GM21717 (cell line): Measurements from ENCODE around the gene CPLANE1.
A peak's percentile ranks its signal among the peaks of the same experiment; 100 is the strongest.
"Not testable (repeated sequence)": the region's sequence is repeated elsewhere in the genome, so short reads cannot be mapped to it uniquely, and the experiment has no call there.

ENCODE experiments used
- ATAC-seq: cut with Tn5 transposase; IDR thresholded peaks from one replicate; pipeline ENCODE4 v1.9.1; 2021; ENCODE audit warnings: mild to moderate bottlenecking, moderate library complexity; ENCODE audit not compliant: unreplicated experiment

Gene CPLANE1

DNA sequence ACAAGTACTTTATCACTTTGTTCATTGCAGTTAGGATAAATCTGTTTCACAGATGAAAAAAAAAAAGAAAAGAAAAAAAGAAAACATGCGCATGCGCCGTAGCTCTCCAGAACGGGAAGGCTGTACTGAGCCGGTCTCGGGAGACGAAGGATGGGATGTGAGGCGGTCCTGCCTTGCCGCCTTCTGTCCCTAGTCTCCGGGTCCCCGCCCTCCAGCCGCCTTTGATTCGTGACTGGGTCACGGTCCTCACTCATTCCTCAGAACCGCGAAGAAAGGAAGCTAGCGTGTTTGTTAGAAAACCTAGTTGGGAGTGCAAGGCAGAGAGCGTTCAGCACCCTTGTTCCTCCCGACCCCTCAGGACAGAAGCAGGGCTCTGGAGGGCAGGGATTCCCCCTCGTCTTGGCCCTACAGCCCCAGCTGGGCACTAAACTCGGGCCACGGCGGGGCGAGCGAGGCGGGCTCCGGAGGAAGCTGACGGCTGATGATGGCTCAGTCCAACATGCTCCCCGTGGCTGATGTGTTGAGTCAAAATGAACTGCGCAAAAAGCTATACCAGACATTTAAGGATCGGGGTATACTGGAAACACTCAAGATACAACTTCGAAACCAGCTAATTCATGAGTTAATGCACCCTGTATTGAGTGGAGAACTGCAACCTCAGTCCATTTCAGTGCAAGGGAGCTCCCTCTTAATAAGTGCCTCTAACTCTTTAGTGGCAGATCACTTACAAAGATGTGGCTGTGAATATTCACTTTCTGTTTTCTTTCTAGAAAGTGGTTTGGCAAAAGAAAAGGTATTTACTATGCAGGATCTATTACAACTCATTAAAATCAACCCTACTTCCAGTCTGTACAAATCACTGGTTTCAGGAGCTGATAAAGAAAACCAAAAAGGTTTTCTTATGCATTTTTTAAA lies 40.0 kb downstream of the CPLANE1 start:
- ATAC-seq = no peak

DNA sequence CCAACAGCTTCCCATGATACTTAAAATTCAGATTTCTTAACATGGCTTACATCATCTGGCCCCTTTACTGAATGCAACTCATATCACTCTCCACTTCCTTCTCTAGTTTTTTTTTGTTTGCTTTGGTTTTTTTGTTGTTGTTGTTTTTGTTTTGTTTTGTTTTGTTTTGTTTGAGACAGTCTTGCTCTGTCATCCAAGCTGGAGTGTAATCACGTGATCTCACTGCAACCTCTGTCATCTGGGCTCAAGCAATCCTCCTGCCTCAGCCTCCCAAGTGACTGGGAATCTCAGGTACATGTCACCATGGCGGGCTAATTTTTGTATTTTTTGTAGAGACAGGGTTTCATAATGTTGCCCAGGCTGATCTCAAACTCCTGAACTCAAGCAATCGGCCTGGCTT lies 41.4 kb downstream of the CPLANE1 start:
- ATAC-seq = no peak

DNA sequence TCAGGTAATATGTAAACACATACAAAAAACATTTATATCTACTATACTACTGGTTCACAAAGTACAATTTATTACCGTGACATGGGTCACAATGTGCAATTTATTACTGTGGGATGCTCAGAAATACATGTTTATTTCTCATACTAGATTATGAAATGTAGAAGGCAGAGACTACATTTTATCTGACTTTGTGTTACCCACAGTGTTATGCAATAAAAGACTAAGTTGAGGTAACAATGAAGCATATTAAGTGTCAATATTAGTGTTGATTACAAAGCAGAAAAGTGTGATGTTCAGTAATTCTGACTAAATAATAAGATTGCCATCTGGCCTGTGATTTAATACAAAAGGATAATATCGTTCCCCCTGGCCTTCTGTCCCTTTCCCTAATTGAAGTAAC lies 42.4 kb downstream of the CPLANE1 start:
- ATAC-seq = no peak

DNA sequence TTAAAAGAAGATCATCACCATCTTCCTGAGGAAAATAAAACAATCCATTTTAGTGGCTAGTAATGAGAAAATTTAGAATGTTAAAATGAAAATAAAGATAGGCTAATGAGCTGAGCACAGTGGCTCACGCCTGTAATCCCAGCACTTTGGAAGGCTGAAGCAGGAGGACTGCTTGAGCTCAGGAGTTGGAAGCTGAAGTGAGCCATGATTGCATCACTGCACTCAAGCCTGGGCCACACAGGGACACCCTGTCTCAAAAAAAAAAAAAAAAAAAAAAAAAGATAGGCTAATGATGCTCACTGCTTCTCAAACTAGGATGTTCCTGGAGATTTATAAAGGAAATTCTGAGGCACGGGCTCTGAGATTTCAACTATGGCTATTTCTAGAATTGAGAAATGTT lies 50.3 kb downstream of the CPLANE1 start:
- ATAC-seq = no peak

DNA sequence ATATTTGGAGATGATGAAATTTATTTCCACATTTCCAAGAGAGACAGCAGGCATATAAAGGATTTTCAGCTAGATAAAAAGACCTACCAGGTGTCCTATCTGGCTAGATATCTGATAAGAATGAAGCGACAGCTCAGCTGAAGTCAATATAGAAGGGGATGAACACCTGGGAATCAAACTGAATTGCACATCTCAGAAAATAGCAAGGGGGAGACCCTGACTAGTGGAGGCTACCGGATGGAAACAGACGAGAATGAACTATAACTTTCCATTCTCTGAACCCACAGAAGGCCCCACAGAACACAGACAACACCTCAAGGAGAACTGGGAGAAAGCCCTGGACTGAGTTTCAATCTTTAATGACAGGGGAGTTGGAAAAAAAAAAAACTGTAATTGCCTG lies 51.1 kb downstream of the CPLANE1 start:
- ATAC-seq = no peak

DNA sequence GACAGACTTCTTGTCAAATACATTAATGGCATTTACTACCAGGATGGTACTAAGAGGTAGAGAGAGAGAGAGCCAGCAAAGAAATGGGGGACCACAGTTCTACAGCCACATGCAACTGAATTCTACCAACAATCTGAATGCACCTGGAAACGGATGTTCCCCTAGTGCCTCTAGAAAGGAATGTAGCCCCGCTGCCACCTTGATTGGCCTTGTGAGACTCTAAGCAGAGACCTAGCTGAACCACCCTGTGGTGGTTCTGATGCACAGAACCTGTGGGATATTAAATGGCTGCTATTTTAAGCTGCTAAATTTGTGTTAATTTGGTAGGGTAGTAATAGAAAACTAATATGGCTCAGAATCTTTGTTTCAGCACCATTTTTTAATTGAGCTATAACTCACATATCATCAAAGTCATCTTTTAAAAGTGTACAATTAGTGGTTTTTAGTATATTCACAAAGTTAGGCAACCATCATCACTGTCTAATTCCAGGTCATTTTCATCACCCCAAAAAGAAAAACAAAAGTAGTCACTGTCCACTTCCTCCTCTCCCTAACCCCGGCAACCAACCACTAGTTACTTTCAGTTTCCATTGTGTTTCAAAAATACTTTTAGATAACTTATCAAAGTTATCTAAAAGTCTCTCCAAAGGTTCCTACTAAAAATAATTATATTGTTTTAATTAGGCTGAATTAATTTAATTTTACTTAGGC lies 51.7 kb downstream of the CPLANE1 start:
- ATAC-seq = peak; percentile 82

DNA sequence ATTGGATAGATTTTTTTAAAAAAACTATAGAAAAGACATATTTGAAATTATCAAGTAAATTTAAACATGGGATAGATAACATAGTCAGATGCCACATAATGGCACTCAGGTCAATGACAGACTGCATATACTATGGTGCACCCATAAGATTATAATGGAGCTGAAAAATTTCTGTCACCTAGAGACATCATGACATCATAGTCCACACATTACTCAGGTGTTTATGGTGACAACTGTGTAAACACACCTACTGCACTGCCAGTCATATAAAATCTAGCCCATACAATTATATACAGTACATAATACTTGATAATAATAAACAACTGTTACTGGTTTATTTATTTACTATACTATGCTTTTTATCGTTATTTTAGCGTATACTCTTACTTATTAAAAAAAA lies 58.6 kb downstream of the CPLANE1 start:
- no peak for ATAC-seq

DNA sequence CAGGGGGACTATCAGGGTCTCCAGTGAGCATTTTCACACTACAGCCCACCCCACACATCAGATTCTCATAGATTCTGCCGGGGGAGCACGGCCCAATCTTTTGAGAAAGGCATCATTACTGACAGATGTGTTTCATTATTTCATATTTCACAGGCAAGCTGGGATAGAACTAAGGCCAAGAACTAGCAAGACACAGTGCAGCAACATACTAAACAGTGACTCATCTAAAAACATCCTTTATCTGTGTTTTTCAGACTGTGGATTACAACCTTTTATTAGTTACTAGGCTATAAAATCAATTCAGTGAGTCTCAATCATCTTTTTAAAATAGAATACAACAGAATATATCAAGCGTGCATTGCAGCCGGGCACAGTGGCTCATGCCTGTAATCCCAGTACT lies 59.8 kb downstream of the CPLANE1 start:
- no peak for ATAC-seq

DNA sequence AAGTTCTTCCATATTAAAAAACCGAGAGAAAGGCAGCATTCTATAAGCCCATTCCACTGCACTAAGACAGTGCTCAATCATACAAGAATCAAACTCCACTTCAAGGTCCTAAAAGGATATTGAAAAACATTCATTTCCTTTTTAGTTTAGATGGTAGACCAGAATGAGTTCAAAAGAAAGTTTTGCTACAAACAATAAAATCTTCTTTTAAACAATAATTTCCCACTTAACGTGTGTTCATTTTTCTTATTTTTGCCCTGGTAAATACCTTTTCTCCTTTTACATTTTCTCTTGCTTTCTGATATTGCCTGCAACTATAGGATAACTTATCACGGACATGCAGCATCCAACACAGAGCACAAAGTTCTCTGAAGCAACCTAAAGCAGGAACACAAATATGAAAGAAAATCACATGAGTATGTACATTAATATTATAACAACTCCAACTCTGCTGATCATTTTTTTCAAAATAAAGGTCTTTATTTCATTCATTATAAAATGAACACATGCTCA lies 61.7 kb downstream of the CPLANE1 start:
- no peak for ATAC-seq

DNA sequence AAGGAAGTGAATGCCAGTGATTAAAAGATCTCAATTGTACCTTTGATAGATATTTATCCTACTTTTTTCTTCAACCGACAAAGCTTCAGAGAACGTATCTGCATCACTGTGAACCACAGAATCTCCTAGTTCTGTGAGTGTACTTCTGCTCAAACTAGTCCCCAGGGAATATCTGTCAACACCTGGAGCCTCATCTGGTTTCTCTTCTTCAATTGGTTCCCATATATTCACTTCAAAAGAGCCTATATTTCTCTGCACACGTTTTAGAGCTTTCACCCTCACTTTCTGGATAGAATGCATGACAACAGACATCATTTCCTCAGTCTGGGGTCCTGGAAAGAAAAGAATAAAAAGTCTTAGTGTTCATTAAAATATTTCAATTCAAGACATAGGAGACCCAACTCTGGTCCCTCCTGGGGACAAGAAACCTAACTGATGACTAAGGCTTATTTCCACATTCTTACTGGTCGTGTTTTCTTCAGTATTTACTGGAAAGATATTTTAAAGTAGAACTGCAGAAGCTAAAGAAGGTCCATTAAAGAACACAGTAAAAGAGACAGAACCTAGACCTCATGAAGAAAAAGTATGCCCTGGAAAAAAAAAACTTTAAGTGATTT lies 64.3 kb downstream of the CPLANE1 start:
- ATAC-seq = peak; percentile 80

DNA sequence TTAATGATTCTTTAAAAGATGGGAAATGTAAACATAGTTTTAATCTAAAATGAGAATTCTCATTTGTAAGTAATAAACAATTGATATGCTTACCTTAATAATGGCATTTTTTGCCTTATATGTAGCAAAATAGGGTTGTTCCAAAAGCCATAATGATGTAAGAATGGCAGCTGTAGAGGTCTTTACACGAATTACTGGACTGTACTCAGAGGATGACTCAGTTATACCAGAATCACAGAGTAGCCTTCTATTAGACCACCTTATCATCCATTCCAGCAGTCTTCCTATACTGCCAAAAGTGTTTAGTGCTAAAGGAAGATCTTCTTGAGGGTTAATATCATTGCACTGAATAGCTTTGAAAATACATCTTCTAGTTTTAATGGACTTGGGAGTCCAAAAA lies 66.5 kb downstream of the CPLANE1 start:
- no peak for ATAC-seq

DNA sequence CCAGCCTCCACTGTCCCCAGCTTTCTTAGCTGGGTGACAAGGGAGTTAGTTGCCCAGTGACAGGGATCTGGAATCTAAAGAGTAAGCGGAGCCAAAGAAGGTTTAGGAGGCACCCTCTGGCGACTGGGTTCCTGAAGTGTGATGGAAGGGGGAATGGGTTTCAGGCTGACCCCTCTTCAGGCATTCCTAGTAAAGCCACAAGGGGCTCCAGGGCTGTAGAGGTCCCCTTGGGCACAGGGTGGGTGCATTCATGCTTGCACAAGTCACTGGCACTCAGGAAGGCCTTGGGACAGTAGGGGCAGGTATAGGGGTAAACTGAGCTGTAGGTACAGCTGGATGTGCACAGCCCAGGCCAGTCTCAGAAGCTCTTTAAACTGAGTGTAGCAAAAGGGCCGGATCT lies 74.2 kb downstream of the CPLANE1 start:
- ATAC-seq = no peak

DNA sequence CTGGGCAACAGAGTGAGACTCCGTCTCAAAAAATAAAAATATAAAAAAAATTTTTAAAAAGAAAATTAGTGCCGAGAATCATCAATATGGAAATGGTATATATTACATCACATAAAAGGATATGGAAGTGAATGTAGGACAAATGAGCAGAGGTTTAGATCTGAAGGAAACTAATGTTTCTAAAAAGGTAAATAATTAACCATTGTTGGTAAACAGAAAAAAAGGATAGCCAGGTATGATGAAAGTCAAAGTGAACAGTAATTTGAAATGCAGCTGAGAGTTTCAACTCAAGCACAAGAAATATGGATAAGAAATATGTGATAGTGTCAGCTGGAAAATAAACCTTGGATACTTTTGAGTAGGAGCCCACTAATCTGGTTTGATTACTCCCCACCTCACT lies 76.2 kb downstream of the CPLANE1 start:
- ATAC-seq = no peak

DNA sequence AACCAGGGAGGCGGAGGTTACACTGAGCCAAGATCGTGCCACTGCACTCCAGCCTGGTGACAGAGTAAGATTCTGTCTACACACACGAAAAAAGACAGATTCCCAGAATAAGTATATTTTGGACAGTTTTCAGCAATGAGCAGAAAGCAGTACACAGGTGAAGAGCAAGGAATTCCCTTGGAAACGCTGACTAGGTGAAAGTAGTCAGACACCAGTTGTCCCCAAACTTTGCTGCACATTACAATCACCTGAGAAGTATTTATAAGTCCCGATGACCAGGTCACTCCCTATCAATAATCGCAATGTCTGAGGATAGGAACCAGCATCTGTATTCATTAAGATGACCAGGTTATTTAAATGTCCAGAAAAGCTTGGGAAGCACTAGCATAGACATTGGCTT lies 78.3 kb downstream of the CPLANE1 start:
- ATAC-seq = no peak

DNA sequence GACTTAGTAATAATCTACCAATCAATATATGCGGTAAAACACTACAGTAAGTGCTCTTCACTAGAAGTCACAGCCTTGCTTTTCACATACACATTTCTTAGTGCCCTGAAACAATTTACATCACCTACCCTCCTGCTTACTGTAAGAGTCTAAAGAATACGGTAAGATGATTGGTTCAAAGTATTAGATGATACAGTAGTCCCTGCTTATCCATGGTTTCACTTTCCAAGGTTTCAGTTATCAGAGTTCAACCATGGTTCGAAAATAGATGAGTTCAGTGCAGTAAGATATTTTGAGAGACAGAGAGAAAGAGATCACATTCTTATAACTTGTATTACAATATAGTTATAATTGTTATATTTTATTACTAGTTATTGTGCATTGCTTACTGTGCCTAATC lies 83.0 kb downstream of the CPLANE1 start:
- ATAC-seq = no peak

DNA sequence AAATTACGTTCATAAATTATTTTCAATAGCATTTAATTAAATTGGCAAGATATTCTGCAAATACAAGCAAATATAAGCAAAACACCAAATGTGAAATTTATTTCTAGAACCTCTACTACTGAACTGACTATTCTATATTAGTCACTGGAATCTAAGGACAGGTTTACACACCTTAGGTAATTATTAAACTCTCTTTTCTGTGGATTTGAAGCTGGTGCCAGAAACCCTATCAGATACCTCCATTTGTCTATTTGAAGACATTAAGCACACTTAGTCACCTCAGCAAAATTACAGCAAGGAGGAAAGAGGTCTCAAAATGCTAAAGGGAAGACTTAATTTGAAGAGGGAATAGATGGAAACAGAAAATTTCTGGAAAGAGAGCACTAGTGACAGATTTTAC lies 83.4 kb downstream of the CPLANE1 start:
- no peak for ATAC-seq

DNA sequence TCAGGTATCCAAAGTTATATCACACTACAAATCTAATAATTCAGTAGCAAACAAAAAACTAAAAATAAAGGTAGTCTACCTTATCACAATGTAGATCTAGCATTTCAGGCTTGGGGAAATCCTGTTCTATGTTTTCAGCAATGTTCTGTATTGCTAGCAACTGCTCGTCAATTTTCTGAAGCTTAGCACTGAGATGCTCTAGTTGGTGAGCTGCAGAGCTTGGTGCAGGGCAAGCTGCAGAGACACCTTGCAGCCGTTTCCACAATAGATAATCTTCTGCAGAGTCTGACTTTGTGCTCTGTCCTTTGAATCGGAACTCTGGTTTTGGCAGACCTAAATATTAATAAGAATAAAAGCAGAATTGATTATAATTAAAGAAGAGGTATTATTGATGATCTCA lies 95.5 kb downstream of the CPLANE1 start:
- ATAC-seq = no peak

DNA sequence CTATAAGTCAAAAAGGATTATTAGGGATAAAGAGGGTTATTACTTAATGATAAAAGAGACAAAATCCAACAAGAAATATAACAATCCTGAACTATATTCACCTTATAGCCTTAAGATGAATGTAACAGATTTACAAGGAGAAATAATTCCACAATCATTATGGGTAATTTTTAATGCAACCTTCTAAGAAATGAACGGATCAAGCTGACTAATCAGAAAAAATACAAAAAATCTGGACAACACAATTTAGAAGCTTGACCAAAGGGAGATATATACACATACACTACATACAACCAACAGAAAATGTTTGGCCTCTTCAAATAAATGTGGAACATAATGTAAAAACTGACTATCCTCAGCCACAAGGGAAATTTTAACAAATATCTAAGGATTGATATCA lies 102.3 kb downstream of the CPLANE1 start:
- no peak for ATAC-seq

DNA sequence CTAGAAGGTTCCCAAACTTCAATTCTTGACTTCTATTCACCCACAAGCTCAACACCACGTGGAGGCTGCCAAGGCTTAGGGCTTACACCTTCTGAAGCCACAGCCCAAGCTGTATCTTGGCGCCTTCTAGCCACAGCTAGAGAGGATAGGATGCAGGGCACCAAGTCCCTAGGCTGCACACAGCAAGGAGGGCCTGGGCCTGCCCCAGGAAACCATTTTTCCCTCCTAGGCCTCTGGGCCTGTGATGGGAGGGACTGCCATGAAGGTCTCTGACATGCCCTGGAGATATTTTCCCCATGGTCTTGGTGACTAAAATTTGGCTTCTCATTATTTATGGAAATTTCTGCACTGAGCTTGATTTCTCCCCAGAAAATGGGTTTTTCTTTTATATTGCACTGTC lies 112.5 kb downstream of the CPLANE1 start:
- no peak for ATAC-seq

DNA sequence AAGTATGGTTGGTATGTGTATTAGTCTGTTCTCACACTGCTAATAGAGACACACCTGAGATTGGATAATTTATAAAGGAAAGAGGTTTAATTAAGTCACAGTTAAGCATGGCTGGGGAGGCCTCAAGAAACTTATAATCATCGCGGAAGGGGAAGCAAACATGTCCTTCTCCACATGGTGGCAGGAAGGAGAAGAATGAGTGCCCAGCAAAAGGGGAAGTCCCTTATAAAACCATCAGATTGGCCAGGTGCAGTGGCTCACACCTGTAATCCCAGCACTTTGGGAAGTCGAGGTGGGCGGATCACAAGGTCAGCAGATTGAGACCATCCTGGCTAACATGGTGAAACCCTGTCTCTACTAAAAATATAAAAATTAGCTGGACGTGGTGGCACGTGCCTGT lies 113.9 kb downstream of the CPLANE1 start:
- not testable (repeated sequence) for ATAC-seq

DNA sequence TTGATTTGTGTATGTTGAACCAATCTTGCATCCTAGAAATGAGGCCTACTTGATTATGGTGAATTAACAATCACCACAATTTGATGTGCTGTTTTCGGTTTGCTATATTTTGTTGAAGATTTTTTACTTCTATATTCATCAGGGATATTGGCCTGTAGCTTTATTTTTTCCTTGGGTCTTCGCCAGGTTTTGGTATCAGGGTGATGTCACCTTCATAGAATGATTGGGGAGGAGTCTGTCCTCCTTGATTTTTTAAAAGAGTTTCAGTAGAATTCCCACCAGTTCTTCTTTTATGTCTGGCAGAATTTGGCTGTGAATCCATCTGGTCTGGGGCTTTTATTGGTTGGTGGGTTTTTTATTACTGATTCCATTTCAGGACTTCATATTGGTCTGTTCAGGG lies 115.2 kb downstream of the CPLANE1 start:
- ATAC-seq = no peak

DNA sequence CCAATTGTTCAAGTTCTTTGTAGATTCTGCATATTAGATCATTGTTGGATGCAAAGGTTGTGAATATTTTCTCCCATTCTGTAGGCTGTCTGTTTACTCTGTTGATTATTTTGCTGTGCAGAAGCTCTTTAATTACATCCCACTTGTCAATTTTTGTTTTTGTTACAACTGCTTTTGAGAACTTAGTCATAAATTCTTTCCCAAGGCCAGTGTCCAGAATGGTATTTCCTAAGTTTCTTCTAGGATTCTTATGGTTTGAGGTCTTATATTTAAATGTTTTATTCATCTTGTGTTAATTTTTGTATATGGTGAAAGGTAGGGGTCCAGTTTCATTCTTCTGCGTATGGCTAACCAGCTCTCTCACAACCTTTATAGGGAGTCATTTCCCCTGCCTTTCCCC lies 116.5 kb downstream of the CPLANE1 start:
- ATAC-seq = no peak
